M059J (cell line): ENCODE results near the gene SUPT3H. TPM values are rescaled to one million over a fixed set of nuclear protein-coding genes. Genes with fewer than 3 reads are reported as not detected.
"Not testable (repeated sequence)": the region's sequence is repeated elsewhere in the genome, so short reads cannot be mapped to it uniquely, and the experiment has no call there.

Experiments used
- DNase-seq: peaks from one replicate; pipeline ENCODE4 v3.0.0-alpha.2; 2012; ENCODE audit warnings: low read depth
- total RNA-seq: library from RNA; depleted of rRNA; stranded (reverse); fragments of >200 nt; shearing (Covaris generic); gene quantifications from 2 replicates; pipeline ENCODE4 v1.2.3, GENCODE V29; 2014

SUPT3H gene
- total RNA-seq, 1 experiment from 2014 or later, result 4.5 TPM

DNA sequence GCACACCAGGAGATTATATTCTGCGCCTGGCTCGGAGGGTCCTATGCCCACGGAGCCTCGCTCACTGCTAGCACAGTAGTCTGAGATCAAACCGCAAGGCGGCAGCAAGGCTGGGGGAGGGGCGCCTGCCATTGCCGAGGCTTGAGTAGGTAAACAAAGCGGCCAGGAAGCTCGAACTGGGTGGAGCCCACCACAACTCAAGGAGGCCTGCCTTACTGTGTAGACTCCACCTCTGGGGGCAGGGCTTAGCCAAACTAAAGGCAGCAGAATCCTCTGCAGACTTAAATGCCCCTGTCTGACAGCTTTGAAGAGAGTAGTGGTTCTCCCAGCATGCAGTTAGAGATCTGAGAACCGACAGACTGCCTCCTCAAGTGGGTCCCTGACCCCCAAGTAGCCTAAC lies 477.4 kb downstream of the SUPT3H start:
- not testable (repeated sequence) for DNase-seq

DNA sequence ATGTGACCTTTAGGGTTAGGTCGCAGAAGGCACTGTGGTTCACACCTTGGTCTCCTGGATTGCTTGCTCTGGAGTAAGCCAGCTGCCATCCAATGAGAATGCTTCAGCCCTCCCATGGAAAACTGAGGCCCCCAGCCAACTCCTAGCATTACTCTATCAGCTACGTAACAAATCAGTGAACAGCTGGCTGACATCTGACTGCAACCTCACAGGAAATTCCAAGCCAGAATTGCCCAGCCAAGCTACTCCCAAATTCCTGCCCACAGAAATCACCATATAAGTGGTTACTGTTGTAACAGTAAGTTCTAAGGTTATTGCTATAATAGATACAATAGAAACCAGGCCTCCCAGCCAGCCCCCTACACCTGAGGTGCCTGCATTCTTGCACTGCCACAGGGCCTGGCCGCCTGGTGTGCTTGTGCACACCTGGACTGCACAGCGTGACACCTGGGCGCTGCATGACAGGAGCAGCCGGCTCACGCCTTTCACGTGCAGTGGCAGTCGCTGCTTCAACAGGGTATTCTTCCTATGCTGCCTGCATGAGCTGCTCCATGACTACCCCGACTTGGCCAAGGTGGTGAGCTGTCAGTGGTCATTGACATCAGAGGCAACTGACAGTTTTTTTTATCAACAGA lies 479.3 kb downstream of the SUPT3H start:
- DNase-seq, result peak; percentile 35

DNA sequence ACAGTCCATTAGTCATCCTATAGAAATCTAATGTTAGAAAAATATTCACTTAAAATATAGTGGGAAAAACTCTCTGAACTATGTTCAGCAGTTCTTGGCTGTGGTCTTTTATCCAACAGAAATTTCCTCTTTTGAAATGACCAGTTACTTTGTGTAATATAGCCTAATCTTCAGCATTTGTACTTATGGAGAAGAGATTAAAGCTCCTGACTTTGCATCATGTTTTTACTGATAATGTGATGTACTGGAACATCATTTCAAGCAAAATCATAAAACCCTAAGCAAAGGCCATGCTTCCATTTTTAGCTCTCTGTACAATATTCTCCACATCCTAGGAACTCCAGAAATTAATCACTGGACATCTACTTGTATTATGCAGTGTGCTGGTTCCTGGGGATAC lies 480.4 kb downstream of the SUPT3H start:
- no peak for DNase-seq

DNA sequence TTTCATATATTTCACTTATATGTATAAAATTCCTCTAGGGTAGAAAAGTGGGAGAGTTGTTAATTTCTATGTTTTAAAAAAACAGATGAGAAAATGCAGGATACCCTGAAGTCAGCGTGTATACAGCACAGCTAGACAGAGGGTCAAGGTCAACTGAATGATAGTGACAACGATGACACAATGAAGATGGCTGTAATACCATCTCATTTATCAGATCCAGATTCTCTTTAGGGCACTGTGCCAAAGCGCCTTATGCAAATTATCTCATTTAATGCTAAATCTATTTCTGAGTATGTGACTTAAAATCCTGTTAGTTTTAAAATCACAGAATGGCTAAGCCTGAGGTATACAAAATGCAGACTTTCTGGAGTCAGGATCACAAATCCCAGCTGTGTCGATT lies 481.0 kb downstream of the SUPT3H start:
- DNase-seq, result no peak

DNA sequence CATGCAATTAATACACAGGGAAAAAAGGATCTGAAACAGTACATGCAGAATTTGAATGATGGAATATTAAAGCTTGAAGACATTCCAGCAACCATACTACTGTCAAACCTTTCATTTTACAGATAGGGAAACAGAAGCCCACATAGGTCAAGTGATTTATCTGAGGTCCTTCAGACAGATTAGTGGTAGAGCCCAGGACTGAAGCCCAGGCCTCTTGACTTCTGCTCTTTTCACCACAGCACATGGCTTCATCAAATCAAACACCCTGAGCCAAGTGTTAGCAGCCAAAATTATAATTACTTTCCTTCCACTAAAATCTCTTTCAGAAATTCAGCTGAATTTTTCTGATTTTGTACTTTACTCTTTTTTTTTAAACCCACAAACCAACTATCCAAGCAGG lies 485.2 kb downstream of the SUPT3H start:
- DNase-seq, result no peak

DNA sequence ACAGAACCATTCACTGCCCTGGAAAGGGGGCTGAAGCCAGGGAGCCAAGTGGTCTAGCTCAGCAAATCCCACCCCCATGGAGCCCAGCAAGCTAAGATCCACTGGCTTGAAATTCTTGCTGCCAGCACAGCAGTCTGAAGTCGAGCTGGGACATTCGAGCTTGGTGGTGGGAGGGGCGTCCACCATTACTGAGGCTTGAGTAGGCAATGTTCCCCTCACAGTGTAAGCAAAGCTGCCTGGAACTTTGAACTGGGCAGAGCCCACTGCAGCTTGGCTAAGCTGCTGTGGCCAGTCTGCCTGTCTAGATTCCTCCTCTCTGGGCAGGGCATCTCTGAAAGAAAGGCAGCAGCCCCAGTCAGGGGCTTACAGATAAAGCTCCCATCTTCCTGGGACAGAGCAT lies 498.7 kb downstream of the SUPT3H start:
- DNase-seq, result not testable (repeated sequence)

DNA sequence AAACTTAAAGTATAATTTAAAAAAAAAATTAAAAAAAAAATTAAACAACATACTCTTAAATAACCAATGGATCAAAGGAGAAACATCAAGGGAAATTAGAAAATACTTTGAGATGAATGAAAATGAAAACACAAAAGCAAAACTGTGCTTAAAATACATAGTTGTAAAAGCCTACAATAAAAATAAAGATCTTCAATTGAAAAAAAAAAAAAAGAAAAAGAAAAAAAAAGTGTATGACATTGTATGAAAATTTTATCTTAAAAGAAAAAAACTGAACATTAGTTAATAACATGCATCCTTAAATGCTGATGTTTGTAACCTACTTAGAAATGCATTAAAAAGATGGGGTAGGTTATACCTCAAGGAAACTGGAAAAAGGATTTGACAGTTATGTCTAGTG lies 501.1 kb downstream of the SUPT3H start:
- DNase-seq, result not testable (repeated sequence)

DNA sequence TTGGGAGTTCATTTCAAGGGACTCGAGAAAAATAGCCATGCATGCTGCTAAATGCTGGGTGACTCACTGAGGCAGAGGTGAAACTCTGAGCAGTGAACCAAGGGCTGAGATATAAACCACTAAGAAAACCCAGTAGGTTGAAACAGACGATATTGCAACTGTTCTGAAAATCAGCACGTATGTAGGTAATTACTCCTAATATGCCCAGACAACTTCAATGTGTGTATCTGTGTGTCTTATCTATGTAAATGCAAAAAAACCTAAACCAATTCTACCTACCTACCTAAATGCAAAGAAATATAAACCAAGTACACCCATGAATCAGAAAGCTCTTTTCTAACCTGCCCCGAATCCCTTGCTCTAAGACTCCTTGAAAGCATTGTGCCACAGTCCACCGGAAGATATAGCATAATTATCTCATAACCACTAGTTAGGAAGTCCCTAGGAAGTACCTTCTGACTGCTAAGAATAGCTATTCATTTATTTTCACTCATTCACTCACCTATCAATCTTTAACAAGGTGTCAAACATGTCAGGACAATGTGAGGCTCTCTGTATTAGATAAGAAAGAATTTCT lies 508.3 kb downstream of the SUPT3H start:
- DNase-seq, result no peak

DNA sequence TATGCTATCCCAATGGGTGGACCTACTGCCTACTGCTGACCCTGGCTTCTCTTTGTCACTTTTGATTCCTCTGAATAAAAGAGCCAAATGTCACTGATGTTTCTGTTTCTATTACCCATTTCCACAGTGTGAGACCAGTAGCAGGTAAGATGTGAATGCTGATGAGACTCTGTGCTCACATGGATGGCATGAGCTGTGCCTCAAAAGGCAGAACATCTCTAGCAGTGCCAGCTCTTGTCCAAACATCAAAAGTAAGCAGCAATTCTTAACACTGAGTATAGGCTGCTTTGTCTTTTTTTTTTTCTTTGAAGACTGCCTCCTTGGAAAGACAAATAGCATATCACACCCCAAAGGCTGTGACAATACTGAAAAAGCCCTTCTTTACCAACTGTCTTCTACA lies 508.8 kb downstream of the SUPT3H start:
- no peak for DNase-seq

DNA sequence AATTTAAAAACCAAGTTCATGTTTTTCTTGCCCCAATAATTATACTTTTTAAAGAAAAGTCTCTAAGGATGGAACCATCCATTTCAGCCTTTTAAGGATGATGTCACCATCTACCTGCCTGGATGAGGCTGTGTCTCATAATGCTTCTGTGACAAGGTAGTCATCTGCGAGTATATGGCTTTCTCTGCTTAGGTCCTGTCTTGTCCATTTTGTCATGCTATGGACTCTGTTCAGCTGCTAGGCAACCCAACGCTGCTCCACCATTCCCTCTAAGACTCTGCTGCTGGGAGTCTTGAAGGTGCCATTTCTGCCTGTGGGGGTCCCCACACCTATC lies 509.4 kb downstream of the SUPT3H start:
- DNase-seq, result no peak

DNA sequence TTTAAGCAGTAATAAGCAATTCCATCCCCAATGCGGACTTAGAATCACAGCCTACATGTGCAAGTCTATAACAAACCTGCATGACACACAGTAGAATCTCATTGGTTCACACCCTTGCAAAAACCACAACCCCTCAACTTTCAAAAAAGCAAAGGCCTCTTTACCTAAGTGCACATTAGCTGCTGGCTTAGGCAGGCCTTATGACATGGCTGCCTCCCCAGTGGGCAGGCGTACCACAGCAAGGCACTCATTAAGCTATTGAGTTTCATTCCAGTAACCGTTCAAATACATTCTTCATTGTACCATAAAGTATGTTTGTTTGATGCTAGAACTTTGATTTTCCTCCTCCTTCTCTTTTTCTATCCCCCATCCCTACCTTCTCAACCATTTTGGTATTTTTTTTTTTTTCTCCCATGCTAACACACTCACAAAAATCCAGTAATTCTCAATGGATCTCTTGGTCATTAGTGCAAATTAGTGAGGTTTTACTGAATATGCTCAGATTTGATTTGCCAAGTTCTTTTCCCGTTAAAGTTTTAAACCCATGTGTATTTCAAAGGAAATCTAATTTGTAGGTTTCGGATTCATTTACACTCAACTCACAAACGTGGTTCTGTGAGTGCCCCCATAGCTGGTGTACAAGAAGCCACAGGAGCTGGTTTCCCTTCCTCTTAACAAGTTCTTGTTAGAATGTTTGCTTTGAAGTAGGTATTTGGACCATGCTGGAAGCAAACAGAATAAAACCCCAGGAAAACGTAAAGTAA lies 510.0 kb downstream of the SUPT3H start:
- DNase-seq, result no peak

DNA sequence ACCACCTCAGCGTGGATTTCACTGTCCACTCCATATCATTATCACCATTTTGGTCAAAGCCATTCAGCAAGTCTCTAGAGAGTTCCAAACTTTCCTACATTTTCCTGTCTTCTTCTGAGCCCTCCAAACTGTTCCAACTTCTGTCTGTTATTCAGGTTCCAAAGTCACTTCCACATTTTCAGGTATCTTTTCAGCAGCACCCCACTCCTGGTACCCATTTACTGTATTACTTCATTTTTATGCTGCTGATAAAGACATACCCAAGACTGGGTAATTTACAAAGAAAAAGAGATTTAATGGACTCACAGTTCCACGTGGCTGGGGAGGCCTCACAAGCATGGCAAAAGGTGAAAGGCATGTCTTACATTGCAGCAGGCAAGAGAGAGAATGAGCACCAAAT lies 512.5 kb downstream of the SUPT3H start:
- DNase-seq, result not testable (repeated sequence)

DNA sequence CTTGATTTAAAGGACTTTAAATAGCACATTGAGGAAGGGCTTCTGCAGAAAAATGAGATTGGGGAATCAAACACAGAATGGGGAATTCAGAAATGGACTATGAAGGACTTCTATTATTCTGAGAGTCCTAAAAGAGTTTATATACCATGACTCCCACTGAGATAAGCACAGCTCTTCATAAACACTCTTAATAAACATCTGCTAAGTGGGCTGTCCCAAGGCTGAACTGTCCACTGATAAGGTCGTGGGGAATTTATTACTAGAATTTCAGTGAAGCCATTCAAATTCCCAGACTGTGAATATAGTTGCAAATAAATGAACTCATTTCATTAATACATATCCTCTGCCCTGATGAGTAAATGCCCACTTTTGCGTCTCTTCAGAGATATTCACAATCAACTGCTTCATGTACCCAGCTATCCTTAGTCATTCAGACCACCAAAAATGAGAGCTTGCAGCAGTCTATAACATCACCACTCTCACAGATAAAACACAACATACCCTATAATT lies 517.8 kb downstream of the SUPT3H start:
- DNase-seq, result no peak

DNA sequence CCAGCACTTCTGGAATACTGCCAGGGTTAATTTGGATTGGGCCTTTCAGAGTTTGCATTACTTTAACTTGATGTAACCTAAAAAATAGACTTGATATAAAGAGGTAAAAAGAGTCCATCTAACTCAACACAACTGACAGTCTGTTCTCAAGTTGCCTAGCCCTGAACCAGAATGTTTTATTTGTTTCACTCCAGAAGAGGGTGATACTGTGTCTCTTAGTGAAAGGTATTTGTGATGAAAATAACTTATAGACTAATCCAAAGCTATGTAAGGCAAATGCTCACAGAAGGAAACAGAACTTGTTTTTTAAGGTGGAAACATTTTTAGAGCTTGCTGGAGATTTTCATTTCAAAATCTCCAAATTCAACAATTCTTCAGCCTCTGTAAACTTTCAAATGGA lies 518.7 kb downstream of the SUPT3H start:
- DNase-seq, result peak; percentile 13

DNA sequence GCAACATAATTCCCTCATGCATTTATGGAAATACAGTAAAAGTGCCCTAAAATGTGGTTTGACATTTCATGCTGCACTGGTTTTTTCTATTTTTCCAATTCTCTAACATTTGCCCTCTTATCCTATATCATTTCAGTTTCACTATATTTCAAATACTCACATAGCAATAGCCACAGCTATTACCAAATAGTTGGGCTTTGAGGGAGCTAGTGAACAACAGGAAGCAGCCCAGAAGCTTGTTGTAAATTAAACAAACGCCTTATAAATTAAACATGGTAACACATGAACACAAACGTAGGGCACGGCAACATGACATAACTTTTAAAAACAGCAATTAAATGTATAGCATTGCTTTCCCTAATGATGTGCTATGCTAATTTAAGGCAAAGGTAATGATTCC lies 521.3 kb downstream of the SUPT3H start:
- DNase-seq, result peak; percentile 9

DNA sequence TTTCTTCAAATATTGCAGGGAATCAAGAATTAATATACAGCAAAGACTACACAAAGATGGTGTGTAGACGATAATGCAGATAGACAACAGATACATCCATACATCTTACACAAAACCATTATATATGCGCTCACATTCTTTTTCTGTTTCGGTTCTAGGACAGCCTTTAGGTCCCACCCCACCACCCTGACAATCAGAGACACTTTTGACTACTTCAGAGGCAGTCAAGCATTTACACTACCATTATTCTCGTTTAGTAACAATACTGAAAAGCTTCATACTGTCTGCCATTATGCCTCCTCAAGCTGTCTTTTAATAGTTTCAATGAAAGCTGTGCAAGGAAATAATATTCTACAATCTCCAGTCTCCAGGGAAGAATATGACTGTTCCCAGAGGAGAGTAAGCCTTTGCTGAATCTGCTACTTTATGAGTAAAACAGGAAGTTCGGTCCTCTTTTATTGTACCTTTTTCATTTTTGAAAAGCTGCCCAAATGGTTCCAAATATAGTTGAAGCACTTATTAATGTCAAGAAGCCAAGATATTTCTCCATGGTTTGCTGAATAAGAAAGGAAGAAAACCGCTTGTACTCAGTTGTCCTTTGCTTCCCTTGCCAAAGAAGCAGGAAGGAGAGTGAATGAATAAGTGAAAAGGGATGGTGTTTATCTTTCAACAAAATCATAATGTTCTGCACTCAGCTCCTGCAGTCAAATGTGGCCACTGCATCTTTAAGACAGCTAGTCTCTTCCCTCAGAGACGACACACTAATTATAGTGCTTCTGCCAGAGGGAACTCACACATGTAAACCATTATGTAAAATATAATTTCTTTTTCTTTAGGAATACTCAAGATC lies 521.9 kb downstream of the SUPT3H start:
- peak; percentile 80 for DNase-seq

DNA sequence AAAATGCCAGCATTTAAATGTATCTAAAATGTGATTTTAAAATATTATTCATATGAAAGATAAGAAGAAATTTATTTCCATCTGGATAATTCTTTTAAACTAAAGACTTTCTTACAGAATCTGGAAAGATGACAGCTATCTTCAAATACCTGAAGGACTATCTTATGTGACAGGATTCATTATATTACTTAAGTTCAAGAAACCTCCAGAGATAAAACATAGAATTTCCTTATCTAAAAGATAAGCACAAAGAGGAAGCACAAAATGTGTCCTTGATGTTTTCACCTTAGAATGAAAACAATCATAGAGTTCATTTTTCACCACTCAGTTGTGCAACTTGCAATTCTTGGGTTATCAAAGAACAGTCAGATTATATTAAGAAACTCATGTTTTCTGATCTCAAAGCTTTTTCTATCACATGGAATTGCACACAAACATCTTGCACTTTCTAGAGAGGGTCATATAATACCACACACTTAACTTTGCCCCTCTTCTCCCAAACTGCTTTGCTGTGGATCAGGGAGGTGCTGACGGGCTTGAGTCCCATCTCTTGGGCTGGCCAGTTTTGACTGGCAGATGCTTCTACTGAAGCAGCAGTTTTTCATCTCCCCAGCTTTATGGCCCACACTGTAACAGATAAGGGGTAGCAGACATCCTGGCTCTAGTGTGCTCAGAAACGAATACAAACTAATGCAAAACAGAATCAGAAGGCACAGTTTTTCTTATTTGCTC lies 522.9 kb downstream of the SUPT3H start:
- no peak for DNase-seq

DNA sequence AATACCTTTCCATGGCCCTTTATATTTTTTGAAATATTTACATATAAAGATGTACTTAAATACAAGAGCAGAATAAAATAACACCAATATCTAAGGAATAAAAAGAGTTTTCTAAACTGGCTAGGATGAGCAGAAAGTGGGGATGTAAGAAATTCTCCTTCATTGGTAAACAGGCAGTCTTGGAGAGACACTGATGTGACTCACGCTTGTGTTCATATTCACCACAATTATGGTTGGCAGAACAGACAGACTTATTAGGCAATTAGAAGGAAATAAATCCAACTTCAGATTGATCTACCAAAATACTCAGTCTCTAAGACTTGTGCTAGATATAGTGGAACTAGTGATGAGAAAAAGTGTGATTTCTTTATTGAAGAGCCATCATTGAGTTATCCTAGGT lies 526.6 kb downstream of the SUPT3H start:
- peak; percentile 52 for DNase-seq

DNA sequence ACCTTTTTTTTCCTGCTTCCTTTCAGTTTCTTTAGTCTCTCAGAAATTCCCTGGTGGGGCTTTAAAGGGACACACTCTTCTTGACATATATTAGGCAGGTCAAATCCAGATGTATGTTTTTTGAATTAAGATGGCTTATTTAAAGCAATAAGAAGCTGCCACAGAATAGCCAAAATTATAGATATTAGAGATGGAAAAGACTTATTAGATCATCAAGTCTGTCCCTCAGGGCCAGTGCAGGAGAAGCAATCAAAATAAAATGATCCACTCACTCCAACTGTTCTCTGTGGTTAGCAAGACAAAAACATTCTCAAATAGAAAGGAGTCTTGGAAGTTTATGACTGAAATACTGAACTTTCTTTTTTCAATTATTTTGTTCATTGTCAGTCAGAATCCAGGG lies 527.4 kb downstream of the SUPT3H start:
- no peak for DNase-seq

DNA sequence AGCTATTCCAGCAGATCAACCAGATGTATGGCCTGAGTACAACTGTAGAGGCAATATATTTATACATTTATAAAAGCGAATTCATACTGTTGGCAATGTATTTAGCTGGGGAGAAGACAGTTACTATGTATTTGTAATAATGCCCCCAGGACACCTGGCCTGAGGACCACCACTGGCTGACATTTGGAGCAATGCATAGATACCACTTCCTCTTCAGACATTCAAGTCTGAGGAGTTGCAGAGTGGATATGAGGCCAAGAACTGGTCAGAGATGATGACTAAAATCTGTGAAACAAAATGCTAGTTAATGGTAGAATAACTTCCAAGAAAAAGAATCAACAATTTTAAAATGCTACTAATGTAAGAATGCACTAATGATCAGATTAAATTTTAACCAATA lies 527.9 kb downstream of the SUPT3H start:
- no peak for DNase-seq

DNA sequence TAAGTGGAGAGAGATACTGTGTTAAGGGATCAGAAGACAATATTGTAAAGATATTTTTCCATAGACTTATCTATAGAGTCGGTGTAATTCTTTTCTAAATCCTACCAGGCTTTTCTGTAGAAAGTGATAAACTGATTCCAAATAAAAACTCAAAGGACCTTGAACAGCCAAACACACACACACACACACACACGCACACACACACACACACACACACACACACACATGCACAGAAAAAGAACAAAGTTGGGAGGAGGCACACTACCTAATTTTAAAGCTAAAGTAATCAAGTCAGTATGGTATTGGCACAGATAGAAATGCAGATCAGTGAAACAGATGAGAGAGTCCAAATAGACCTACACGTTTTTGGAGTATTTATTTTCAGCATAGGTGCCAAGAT lies 534.0 kb downstream of the SUPT3H start:
- no peak for DNase-seq

DNA sequence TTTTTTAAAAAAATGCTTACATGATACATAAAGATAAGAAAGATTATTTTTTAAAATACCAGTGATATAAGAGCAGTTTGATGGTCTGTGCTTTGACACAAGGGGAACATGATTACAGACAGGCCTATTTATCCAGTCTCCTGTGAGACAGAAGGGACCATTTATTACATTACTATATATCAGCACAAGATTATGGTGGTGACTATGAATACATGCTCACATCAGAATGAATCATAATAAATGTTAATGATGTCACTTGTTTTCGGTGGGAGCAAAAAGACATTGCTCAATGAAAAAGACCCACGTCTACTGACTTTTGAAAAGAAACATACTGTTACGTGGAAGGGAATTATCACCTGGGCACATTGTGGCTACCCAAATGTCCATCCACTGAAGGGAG lies 535.1 kb downstream of the SUPT3H start:
- no peak for DNase-seq
